HG03095 (cell line): ENCODE results near the gene SMYD1.

Source experiments
- ATAC-seq: cut with Tn5 transposase; IDR thresholded peaks from one replicate; pipeline ENCODE4 v1.9.1; 2021; ENCODE audit warnings: moderate library complexity; ENCODE audit not compliant: unreplicated experiment

SMYD1 gene

DNA sequence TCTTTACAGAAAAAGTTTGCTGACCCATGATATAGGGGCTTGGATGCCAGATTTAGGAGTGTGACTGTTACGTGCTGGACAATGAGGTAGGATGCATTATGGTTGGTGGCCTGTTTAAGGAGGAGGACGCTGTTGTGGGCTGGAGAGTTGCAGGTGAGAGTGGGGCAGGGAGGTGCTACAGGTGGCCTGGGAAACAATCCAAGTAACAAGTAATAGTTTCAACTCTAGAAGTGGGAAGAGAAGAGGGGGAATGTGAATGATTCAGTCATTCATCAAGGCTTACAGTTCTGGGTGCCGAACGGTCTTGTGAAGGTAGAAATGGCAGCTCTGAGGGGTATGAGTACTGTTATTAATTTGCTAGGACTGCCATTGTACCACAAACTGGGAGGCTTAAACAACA lies 54.1 kb downstream of the SMYD1 start:
- ATAC-seq, result no peak

DNA sequence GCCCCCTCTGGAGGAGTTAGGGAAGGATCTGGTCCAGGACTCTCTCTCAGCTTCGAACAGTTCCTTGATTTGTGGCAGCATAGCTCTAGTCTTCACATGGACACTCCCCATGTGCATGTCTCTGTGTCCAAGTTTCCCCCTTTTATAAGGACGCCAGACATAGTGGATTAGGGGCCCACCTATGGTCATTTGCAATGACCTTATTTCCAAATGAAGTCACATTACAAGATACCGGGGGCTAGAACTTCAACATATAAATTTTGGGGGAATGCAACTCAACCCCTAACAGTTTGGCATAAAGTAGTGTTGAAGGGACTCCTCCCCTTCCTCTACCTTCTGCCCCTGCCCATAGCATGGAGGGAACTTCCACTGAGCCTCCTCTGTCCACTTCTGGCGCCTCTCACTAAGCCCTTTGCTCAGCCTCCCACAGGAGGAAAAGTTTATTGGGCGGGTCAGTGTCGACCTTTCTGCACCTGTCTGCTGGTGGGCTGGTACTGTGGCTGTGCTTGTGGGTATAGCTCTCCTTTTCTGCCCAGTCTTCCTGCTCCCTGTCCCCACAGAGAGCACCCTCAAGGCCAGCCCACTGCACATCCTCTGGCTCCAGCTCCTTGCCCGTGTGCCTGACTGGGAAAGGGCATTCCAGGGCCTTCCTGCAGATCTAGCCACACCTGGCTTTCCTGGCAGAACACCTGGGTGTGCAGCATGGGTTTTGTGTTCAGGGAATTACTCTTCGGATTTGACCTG lies 54.7 kb downstream of the SMYD1 start:
- no peak for ATAC-seq

- no peak for ATAC-seq
These were observed 55.7 kb downstream of the SMYD1 start for GRCh38 chr2:88123164-88123974.

DNA sequence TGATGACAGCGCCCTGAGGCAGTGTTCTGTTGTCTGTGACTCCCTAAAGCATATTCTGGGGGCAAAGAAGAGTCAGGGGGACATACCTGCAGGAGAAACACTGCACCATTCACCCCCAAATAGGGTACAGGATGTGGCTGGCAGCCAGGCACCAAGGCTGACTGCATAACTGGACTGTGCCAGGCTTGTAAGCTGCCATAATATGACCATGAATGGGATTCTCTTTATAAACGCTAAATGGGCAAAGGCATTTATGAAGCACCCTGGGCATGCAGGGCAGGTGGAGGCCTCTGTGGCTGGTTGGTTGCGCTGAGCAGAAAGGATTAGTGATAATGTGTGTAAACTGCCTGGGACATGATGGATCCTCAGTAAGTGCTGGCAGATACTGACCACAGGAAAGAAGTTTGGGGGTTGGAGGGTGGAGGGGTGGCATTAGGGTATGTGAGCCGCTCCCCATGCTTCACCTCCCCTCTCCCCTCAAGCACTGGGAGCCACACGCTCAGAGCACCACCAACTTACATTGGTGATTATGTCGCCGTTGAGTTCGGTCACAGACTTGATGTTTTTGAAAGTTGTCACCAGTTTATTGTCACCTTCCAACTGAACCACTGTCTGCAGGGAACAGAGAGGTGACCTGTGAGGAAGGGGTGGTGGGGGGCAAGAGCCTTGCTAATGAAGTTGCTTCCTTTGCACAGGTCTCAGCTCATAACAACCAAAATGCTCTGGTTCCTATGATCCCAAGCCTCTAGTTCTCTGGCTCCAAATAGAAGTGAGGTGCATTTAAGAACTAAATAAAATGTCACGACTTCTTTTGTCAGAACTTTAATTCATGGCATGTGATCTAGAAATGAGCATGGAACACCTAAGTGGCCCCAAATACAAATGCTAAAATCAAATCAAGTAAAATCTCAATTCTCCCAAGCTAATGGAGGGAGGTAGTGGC lies 56.6 kb downstream of the SMYD1 start:
- no peak for ATAC-seq

DNA sequence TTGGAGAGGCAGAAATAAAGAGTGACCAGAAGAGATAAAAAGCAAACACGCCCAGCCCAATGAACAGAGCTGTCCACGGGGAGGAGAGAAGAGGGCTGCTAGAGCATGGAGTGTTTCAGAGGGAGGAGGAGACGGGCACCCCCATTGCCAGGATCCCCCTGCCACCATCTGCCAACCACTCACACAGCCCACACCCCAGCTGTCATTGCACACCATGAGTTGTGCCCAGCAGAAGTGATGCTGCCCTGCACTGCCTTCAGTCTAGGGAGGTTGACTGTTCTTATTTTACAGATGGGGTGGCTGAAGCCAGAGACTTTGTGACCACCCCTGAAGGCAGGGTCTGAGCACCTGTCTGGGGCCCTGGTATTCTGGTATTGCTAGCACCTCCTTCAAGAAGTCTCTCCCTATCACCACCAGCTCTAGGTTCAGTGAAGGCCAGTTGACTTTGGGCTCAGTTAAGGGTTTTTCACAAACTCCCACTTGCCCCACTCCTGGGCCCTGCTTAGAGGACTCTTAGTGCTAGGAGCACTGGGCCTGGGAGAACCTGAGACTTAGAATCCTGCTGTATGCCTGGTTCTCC lies 57.8 kb downstream of the SMYD1 start:
- no peak for ATAC-seq

DNA sequence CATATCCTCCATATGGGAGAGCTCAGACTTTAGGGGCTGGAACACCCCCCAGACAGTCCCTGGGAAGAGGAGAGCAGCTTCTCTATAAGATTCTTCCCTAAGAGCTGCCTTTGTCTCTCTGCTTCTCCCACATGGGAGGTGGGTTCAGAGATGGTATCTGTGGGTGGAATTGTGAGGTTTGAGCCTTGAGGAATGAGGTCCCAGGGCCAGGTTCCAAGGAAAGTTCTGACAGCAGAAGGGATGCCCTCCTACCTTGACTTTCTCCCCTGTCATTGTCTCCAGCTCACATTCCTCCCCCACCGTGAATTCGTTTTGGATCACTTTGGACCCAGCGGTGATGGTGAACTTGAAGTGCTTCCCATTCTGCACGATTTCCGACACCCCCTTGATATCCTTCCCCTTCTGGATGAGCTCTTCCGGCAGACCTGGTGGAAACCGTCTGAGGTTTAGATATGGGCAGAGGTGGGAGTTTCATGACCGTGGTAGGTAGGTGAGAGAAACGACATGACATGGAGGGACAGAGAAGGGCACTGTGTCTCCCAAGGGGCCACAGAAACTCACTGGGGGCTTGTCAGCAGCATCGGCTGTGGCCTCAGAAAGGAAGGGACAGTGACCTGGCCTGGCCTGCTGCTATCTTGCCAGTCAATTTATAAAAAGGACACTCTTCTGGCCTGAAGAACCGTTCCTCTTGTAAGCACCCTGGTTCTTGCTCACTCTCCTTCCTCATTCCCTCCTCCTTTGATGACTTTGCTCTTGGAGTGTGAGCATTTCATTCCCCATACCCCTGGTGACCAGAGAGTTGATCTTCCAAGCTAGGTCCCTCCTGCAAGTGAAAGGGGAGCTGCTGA lies 58.5 kb downstream of the SMYD1 start:
- no peak for ATAC-seq

- no peak for ATAC-seq
These were observed 59.4 kb downstream of the SMYD1 start for GRCh38 chr2:88126772-88127637.

DNA sequence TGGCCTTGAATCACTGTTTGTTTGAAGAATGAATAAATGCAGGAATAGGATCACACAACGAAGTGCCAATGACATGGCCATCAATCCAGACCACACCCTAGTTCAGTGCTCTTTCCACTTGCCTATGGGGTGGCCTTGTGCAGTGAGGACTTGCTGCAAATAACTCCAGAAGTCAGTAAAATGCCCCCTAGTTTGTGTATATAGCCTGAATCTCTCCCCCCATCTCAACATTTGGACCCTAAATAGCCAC lies 59.9 kb downstream of the SMYD1 start:
- no peak for ATAC-seq

DNA sequence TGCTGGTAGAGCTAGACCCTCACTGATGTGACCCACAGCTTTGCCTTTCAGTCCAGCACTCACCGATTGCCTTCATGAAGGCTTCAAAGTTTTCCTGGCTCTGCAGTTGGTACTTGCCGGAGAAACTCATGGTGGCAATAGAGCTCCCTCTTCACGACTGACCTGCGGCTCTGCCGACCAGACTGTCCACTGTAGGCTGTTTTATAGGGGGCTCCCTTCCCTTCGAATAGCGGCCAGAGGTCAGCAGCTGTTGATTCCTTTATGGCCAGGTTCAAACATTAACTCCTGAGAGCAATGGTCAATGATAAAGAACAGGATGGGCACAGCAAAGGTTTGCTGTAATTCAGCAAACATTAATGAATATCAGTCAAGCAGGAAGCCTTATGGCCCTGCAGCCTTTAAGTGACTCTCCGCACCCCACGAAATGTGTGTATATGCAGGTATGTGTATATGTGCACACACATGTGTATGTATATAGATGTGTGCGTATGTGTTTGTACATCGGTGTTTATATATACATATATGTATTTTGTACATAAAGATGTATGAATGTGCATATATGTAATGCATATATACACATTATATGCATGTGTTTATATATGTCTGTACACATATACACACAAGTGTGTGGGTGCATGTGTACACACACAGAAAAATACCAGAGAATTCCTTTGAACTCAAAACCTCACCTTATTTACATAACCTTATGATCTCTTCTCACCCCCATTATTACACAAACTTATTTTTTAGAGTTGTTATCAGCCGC lies 60.4 kb downstream of the SMYD1 start, which contains the start of gene FABP1:
TSS of gene FABP1 (minus strand) at position 175 of the 766 bp plus-strand sequence. CDS start at position 130, 45 bp downstream.
- no peak for ATAC-seq

DNA sequence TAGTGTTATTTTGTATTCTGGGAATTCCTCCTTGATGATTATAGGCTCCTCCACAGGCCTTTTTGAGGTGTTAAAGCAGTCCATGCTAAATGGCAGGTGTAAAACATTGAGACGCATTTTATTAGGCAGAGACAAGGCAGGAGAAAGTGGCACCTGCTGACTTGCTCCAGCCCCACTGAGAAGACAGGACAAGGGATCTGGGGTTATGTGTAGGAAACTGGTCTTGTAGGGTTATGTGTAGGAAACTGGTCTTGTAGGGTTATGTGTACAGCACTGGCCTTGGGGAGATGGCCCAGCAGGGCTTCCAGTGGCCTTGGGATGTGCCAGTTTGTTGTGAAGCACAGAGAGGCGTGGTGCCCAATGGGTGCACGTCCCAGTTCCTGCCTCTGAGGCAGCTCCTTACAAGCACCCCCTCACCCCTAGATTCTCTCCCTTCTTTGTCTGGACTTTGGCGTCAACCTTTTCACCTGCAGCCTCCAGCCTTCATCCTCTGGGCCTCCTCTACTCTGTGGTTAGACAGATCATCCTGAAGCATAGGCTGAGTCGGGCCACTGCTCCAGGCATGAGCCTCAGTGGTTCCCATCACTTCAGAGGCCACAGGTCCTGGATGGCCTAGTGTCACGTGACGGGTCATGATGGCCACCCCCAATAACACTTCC lies 61.2 kb downstream of the SMYD1 start:
- no peak for ATAC-seq

- no peak for ATAC-seq
These were observed 61.8 kb downstream of the SMYD1 start for GRCh38 chr2:88129313-88129959.

DNA sequence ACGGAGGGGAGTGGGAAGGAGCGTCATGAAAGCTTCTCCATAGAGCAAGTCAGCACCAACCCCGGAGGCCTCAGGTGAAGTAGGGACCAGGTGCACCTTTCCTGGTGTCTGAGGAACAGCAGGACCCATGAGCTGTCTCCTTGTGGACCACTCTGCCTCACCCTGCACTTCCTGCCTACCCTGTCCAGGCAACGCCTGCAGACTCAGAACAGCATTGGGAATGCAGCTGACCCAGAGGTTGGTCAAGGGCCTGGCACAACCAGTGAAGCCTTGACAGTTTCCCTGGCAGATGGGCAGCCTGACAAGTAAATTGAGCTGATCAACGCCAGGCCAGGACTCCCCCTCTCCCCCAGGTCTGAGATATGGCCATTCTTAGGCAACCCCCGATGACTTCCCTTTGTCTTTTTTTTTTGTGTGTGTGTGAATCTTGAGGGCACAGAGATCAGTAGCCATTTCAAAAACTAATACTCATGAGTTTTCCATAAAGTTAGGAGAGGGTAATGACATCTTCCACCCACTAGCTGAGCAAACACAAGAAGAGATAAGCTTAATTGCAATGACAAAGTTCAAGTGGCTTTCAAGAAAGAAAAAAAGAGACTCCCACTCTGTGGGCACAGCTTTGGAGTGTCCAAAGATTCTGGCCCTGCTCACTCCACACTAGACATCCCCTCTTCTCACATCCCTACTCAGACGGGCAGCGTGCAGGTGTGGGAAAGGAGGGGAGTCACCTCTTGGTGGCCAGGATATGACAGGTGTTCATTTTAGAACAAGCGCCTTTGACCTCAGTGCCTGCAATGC lies 63.8 kb downstream of the SMYD1 start:
- no peak for ATAC-seq

DNA sequence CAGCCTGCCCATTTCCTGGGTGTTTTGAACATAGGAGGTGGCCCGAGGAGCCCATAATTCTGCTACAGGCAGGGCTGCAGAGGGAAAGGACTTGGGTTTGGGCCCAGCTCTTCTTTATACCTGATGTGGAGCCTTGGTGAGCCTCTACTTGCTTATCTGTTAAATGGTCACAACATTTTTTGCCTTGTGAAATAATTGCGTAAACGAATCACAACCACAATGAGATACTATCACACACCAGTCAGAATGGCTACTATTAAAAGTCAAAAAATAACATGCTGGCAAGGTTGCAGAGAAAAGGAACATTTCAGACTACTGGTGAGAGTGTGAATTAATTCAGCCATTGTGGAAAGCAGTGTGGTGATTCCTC lies 64.4 kb downstream of the SMYD1 start:
- no peak for ATAC-seq

- no peak for ATAC-seq
These were observed 66.2 kb downstream of the SMYD1 start for GRCh38 chr2:88133875-88134274.

GRCh38 chr2:88136817-88137216 lies 69.2 kb downstream of the SMYD1 start:
- no peak for ATAC-seq

- ATAC-seq, result no peak
These were observed 70.2 kb downstream of the SMYD1 start for GRCh38 chr2:88137833-88138232.
